GM12891 (cell line): ENCODE data around the gene ZNF330.

ENCODE experiments used
- PAX5 ChIP-seq: IDR thresholded peaks from 2 replicates; pipeline ENCODE4 v1.6.1; 2011; ENCODE audit warnings: low read length, moderate library complexity, mild to moderate bottlenecking; ENCODE audit not compliant: insufficient read depth, severe bottlenecking
- POLR2A ChIP-seq: IDR thresholded peaks from 2 replicates; pipeline ENCODE4 v1.6.1; 2011; ENCODE audit warnings: low read depth, low read length, control low read depth
- SPI1 ChIP-seq: IDR thresholded peaks from 2 replicates; pipeline ENCODE4 v1.6.1; 2011; ENCODE audit warnings: low read depth, low read length, control low read depth

GRCh38 chr4:141258558-141258957 is 37.9 kb downstream of the ZNF330 start:
- TF ChIP-seq SPI1 (no peak), POLR2A (no peak), PAX5 (no peak)
